22Rv1 (cell line): Measurements from ENCODE around the gene AMPH.
"Not testable (repeated sequence)": the region's sequence is repeated elsewhere in the genome, so short reads cannot be mapped to it uniquely, and the experiment has no call there.

Source experiments
- CTCF ChIP-seq: fragments of 450-650 bp; IDR thresholded peaks from 2 replicates; pipeline ENCODE4 v1.5.1; 2017; ENCODE audit warnings: mild to moderate bottlenecking
- ZFX ChIP-seq: fragments of 450-650 bp; IDR thresholded peaks from 2 replicates; pipeline ENCODE4 v1.6.1; 2017; ENCODE audit warnings: antibody characterized with exemption, borderline replicate concordance

- TF ChIP-seq CTCF, ZFX: not testable (repeated sequence)
These were observed 272.8 kb downstream of the AMPH start for GRCh38 chr7:38358273-38358831.
